Lower leg skin (tissue), 3 donors: Measurements from ENCODE around the gene SPRED1.

Experiments
- CTCF ChIP-seq, 3 donors: fragments of 450-650 bp; IDR thresholded peaks; one replicate each; pipeline ENCODE4 v1.5.1; 2016; ENCODE audit warnings: antibody characterized with exemption in 3 of 3, mild to moderate bottlenecking in 3 of 3, moderate library complexity in 2 of 3
- POLR2A ChIP-seq, 2 donors: fragments of 450-650 bp; IDR thresholded peaks; one replicate each; pipeline ENCODE4 v1.6.1; 2016 to 2017; ENCODE audit warnings: antibody characterized with exemption in 2 of 2, mild to moderate bottlenecking in 1 of 2, moderate library complexity in 1 of 2

DNA sequence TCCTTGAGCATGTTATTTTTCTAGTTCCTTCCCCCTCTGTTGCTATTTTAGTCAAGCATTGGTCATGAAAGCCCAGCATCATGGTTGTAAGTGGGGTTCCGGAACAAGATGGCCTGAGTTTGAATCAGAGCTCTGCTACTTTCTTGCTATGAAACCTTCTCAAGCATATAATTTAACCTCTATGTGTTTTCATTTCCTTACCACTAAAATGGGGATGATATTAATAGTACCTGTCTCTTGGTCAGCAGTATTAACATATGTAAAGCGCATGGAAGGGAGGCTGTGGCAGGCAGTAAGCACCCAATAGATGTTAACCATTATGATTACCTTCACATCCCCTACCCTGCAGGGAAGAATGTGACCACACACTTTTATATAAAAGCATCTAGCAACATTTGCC, 14.3 kb upstream of the SPRED1 start:
- no peak for TF ChIP-seq CTCF (IDR thresholded peaks at IDR 0.05)
- no peak for TF ChIP-seq POLR2A (IDR thresholded peaks at IDR 0.05)
